H1 (cell line): ENCODE results near the gene SLC17A8. TPM values are rescaled to one million over a fixed set of nuclear protein-coding genes. Genes with fewer than 3 reads are reported as not detected.

ENCODE experiments used
- CTCF ChIA-PET: fragments of 300-600 bp; sonication (Branson Sonifier 250); formaldehyde crosslinking; loops from one replicate; lab custom pipeline; 2021; ENCODE audit not compliant: partially characterized antibody; lab: Charles Lee
- POLR2A ChIA-PET: fragments of 300-600 bp; sonication (Branson Sonifier 250); formaldehyde crosslinking; loops from one replicate; lab custom pipeline; 2021; ENCODE audit warnings: inconsistent platforms; ENCODE audit not compliant: partially characterized antibody; lab: Charles Lee
- DNase-seq, 2 experiments: peaks; one replicate each; pipeline versions ENCODE4 v3.0.0 to v3.0.0-alpha.2; 2010 to 2022; ENCODE audit warnings: low spot score in 2 of 2, low read depth in 1 of 2, mixed read lengths in 1 of 2
- FAIRE-seq: peaks from 2 replicates; lab custom pipeline; 2011; peaks lifted over from hg19 to GRCh38; lab: Jason Lieb, UNC
- H2AFZ ChIP-seq: 2 replicates; pipeline ENCODE4 v1.8.1; 2012; ENCODE audit warnings: low read length, inconsistent platforms
- H2AK5ac ChIP-seq: 2 replicates; pipeline ENCODE4 v1.6.1; 2013; ENCODE audit warnings: low read depth, low read length
- H2BK120ac ChIP-seq: replicated peaks from 2 replicates; pipeline ENCODE3; 2013; ENCODE audit warnings: low read depth, low read length, inconsistent platforms
- H2BK12ac ChIP-seq: 2 replicates; pipeline ENCODE4 v1.6.1; 2013; ENCODE audit warnings: low read depth, low read length
- H2BK15ac ChIP-seq: 2 replicates; pipeline ENCODE4 v1.6.1; 2013; ENCODE audit warnings: low read length
- H2BK20ac ChIP-seq: 2 replicates; pipeline ENCODE4 v1.6.1; 2013; ENCODE audit warnings: low read length
- H2BK5ac ChIP-seq: 2 replicates; pipeline ENCODE4 v1.6.1; 2013; ENCODE audit warnings: low read depth, low read length
- H3K14ac ChIP-seq: 2 replicates; pipeline ENCODE4 v1.6.1; 2013; ENCODE audit warnings: inconsistent platforms; ENCODE audit not compliant: insufficient read length
- H3K18ac ChIP-seq: 2 replicates; pipeline ENCODE4 v1.6.1; 2013; ENCODE audit warnings: low read length; ENCODE audit errors: extremely low read depth
- H3K23ac ChIP-seq: 2 replicates; pipeline ENCODE4 v1.6.1; 2013; ENCODE audit warnings: inconsistent platforms; ENCODE audit not compliant: insufficient read length
- H3K23me2 ChIP-seq: 2 replicates; pipeline ENCODE4 v1.6.1; 2013; ENCODE audit warnings: low read depth, low read length
- H3K27ac ChIP-seq: 2 replicates; pipeline ENCODE4 v1.6.1; 2011; ENCODE audit warnings: low read depth, low read length, inconsistent platforms
- H3K27me3 ChIP-seq, 4 experiments: replicated peaks in 1 of 4; 1 replicate in 1 of 4; 2 replicates in 3 of 4; pipeline versions ENCODE4 v1.6.1 to v1.8.1; 2011 to 2013; ENCODE audit warnings: low read length in 3 of 4, mild to moderate bottlenecking in 3 of 4, inconsistent platforms in 2 of 4, mixed read lengths in 2 of 4, moderate library complexity in 1 of 4; ENCODE audit not compliant: control insufficient read depth in 3 of 4, insufficient read depth in 3 of 4; ENCODE audit errors: extremely low read depth in 1 of 4
- H3K36me3 ChIP-seq, 4 experiments: 2 replicates each; pipeline versions ENCODE4 v1.6.1 to v1.8.1; 2011 to 2013; ENCODE audit warnings: mild to moderate bottlenecking in 4 of 4, low read length in 3 of 4, moderate library complexity in 2 of 4, control low read depth in 1 of 4, inconsistent platforms in 1 of 4; ENCODE audit not compliant: insufficient read depth in 4 of 4, control insufficient read depth in 2 of 4
- H3K4ac ChIP-seq: replicated peaks from 2 replicates; pipeline ENCODE3; 2013; ENCODE audit warnings: low read length, low read depth, mixed read lengths, inconsistent platforms; ENCODE audit not compliant: insufficient read length
- H3K4me1 ChIP-seq, 4 experiments: replicated peaks in 1 of 4; 1 replicate in 1 of 4; 2 replicates in 3 of 4; pipeline versions ENCODE4 v1.6.1 to v1.8.1; 2011 to 2013; ENCODE audit warnings: low read length in 3 of 4, inconsistent platforms in 2 of 4, mixed read lengths in 1 of 4; ENCODE audit not compliant: insufficient read depth in 4 of 4, control insufficient read depth in 3 of 4
- H3K4me2 ChIP-seq, 2 experiments: 2 replicates each; pipeline versions ENCODE4 v1.6.1 to v1.8.1; 2011 to 2013; ENCODE audit warnings: low read depth in 2 of 2, low read length in 2 of 2, control low read depth in 1 of 2, inconsistent platforms in 1 of 2, mild to moderate bottlenecking in 1 of 2; ENCODE audit not compliant: insufficient read depth in 1 of 2
- H3K4me3 ChIP-seq, 4 experiments: fragments of 200-600, 300-600 bp in 1 of 4; sonication (generic), shearing (Covaris generic), sonication (Bioruptor Twin) in 1 of 4; 2 replicates each; pipeline versions ENCODE4 v1.5.1 to v1.8.1; 2011 to 2016; ENCODE audit warnings: low read length in 4 of 4, low read depth in 3 of 4, control low read depth in 2 of 4, inconsistent platforms in 2 of 4, mild to moderate bottlenecking in 2 of 4, mixed read lengths in 1 of 4, moderate library complexity in 1 of 4; ENCODE audit not compliant: insufficient read depth in 2 of 4; ENCODE audit errors: extremely low read depth in 1 of 4
- H3K56ac ChIP-seq: replicated peaks from 2 replicates; pipeline ENCODE3; 2013; ENCODE audit warnings: low read depth, mild to moderate bottlenecking, mixed read lengths, low read length, inconsistent platforms; ENCODE audit not compliant: insufficient read length
- H3K79me1 ChIP-seq: 2 replicates; pipeline ENCODE4 v1.6.1; 2013; ENCODE audit warnings: low read depth, low read length, control low read depth
- H3K79me2 ChIP-seq, 2 experiments: 2 replicates each; pipeline versions ENCODE4 v1.6.1 to v1.8.1; 2012 to 2013; ENCODE audit warnings: low read length in 2 of 2, mild to moderate bottlenecking in 2 of 2, inconsistent platforms in 1 of 2; ENCODE audit not compliant: insufficient read depth in 2 of 2, control insufficient read depth in 1 of 2
- H3K9ac ChIP-seq, 4 experiments: replicated peaks in 1 of 4; 1 replicate in 1 of 4; 2 replicates in 3 of 4; pipeline versions ENCODE4 v1.6.1 to v1.8.1; 2011 to 2013; ENCODE audit warnings: low read depth in 3 of 4, low read length in 3 of 4, control low read depth in 2 of 4, mild to moderate bottlenecking in 2 of 4, moderate library complexity in 2 of 4, inconsistent platforms in 1 of 4; ENCODE audit errors: extremely low read depth in 1 of 4
- H3K9me3 ChIP-seq, 2 experiments: 2 replicates each; pipeline versions ENCODE4 v1.6.1 to v1.8.1; 2012 to 2013; ENCODE audit warnings: mild to moderate bottlenecking in 2 of 2, moderate library complexity in 2 of 2, control low read depth in 1 of 2, inconsistent platforms in 1 of 2, low read depth in 1 of 2, low read length in 1 of 2, mixed read lengths in 1 of 2; ENCODE audit not compliant: insufficient read depth in 2 of 2
- H4K20me1 ChIP-seq, 2 experiments: replicated peaks in 1 of 2; 2 replicates each; pipeline versions ENCODE3 to v1.8.1; 2011 to 2013; ENCODE audit warnings: inconsistent platforms in 2 of 2, low read length in 2 of 2, mild to moderate bottlenecking in 1 of 2; ENCODE audit not compliant: insufficient read depth in 2 of 2, control insufficient read depth in 1 of 2
- H4K5ac ChIP-seq: 2 replicates; pipeline ENCODE4 v1.6.1; 2013; ENCODE audit warnings: low read length, low read depth, mixed read lengths, inconsistent platforms; ENCODE audit not compliant: insufficient read length
- H4K8ac ChIP-seq: 2 replicates; pipeline ENCODE4 v1.8.0; 2013; ENCODE audit warnings: mild to moderate bottlenecking, moderate library complexity, low read length, inconsistent platforms; ENCODE audit not compliant: insufficient read depth; ENCODE audit errors: extremely low read depth
- H4K91ac ChIP-seq: replicated peaks from 2 replicates; pipeline ENCODE3; 2013; ENCODE audit warnings: low read length, mixed read lengths, inconsistent platforms; ENCODE audit not compliant: insufficient read length
- CBX5 ChIP-seq: fragments of 300-800, 300-1000 bp; sonication (generic); IDR thresholded peaks from 2 replicates; pipeline ENCODE4 v1.7.1; 2016; ENCODE audit warnings: antibody characterized with exemption, low read length, low read depth
- EZH2 ChIP-seq: fragments of 200-600 bp; sonication (generic); IDR thresholded peaks from 2 replicates; pipeline ENCODE4 v1.7.1; 2012; ENCODE audit warnings: low read depth, mild to moderate bottlenecking, moderate library complexity, low read length, inconsistent platforms; ENCODE audit not compliant: severe bottlenecking
- HDAC2 ChIP-seq, 2 experiments: fragments of 300-600 bp in 1 of 2; sonication (generic) in 1 of 2; IDR thresholded peaks; 2 replicates each; pipeline ENCODE4 v1.6.1; 2011 to 2012; ENCODE audit warnings: low read depth in 2 of 2, low read length in 2 of 2, mild to moderate bottlenecking in 2 of 2, moderate library complexity in 2 of 2, borderline replicate concordance in 1 of 2, inconsistent platforms in 1 of 2
- KDM5A ChIP-seq: fragments of 200-600 bp; IDR thresholded peaks from 2 replicates; pipeline ENCODE4 v1.7.1; 2012; ENCODE audit warnings: mild to moderate bottlenecking, low read length, inconsistent platforms, mixed read lengths
- MAFK ChIP-seq: IDR thresholded peaks from 2 replicates; pipeline ENCODE4 v1.6.1; 2012; ENCODE audit warnings: low read depth, mild to moderate bottlenecking, improper control_type of control experiment, low read length
- PHF8 ChIP-seq: fragments of 200-600 bp; sonication (generic); conservative IDR thresholded peaks from 2 replicates; pipeline ENCODE4 v1.7.1; 2012; ENCODE audit warnings: low read depth, mild to moderate bottlenecking, inconsistent platforms, low read length, moderate library complexity
- POLR2A ChIP-seq, 2 experiments: IDR thresholded peaks; 1 replicate in 1 of 2; 2 replicates in 1 of 2; pipeline ENCODE4 v1.6.1; 2011; ENCODE audit warnings: low read depth in 2 of 2, low read length in 2 of 2, mild to moderate bottlenecking in 2 of 2; ENCODE audit errors: control extremely low read depth in 1 of 2
- POLR2AphosphoS5 ChIP-seq: IDR thresholded peaks from 2 replicates; pipeline ENCODE4 v1.6.1; 2011; ENCODE audit warnings: low read depth, low read length
- SAP30 ChIP-seq: fragments of 300-600 bp; sonication (generic); IDR thresholded peaks from 2 replicates; pipeline ENCODE4 v1.7.1; 2012; ENCODE audit warnings: low read length, moderate library complexity, mild to moderate bottlenecking, inconsistent platforms; ENCODE audit not compliant: insufficient read depth, insufficient replicate concordance
- SP2 ChIP-seq: IDR thresholded peaks from 2 replicates; pipeline ENCODE4 v1.6.1; 2012; ENCODE audit warnings: mild to moderate bottlenecking, low read length, inconsistent platforms
- SRF ChIP-seq: IDR thresholded peaks from 2 replicates; pipeline ENCODE4 v1.6.1; 2011; ENCODE audit warnings: mild to moderate bottlenecking, low read depth, low read length, moderate library complexity
- WGBS, 2 experiments: shearing (Covaris generic) in 1 of 2; methylation state at CpG; one replicate each; pipeline versions ENCODE4 v1.1.6 to v1.1.7; 2013 to 2015; ENCODE audit warnings: low lambda C conversion rate in 2 of 2, mixed read lengths in 2 of 2, inconsistent platforms in 1 of 2, low coverage in 1 of 2, missing lambda C conversion rate in 1 of 2; ENCODE audit not compliant: insufficient replicate concordance in 2 of 2, insufficient coverage in 1 of 2, insufficient read length in 1 of 2; ENCODE audit errors: extremely low coverage in 1 of 2, missing lambda C conversion rate in 1 of 2; 5-methylcytosine and 5-hydroxymethylcytosine counted together
- polyA plus RNA-seq, 7 experiments: library from polyadenylated mRNA; depleted of rRNA in 3 of 7; stranded (reverse) in 5 of 7; unstranded in 2 of 7; fragments of >200 nt in 5 of 7; fragments of 200-250 nt in 2 of 7; gene quantifications; 1 replicate in 5 of 7; 2 replicates in 1 of 7; 4 replicates in 1 of 7; pipeline versions ENCODE4 v1.2.1 to v1.2.3, GENCODE V29; 2011 to 2013; ENCODE audit warnings: missing spikeins in 2 of 7, mixed read lengths in 2 of 7
- total RNA-seq: library from RNA; stranded (reverse); fragmentation: NEBNext Ultra II Directional; extraction: Animal tissue kit (Norgen Biotek cat#: 25700); gene quantifications from 2 replicates; pipeline ENCODE4 v1.2.1, GENCODE V29; 2021
- TF ChIP-seq, protein P1 (sequence below), 3 experiments: IDR thresholded peaks; 1 replicate in 2 of 3; 2 replicates in 1 of 3; pipeline versions ENCODE4 v1.5.1 to v1.6.1; 2011; ENCODE audit warnings: low read length in 3 of 3, mild to moderate bottlenecking in 3 of 3, inconsistent platforms in 2 of 3, low read depth in 1 of 3, moderate library complexity in 1 of 3; ENCODE audit not compliant: insufficient read depth in 1 of 3; ENCODE audit errors: control extremely low read depth in 1 of 3

The SLC17A8 gene
- total and polyA plus RNA-seq, 2 of the 8 experiments (the other 6 are each of a cell fraction or from before 2014, with no cell fraction given), result 0.14 to 0.30 TPM

DNA sequence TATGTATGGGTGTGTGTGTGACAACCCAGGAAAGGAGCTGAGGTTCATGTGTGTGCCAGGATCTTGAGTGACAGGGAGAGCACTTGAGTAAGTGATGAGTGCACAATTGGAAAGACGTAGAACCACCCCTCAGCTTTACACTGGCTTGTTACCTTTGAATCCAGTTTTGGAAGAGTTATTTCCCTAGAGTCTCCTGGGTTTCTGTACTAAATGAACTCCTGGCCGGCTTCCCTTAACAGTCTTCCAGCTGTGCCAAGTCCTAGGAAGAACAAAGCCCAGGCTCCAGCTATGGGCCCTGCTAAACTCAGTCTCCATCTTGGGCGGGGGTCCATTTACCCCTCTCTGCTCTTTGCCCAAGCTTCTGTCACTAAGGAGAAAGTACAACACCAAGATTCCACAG lies 97.1 kb downstream of the SLC17A8 start:
- no peak overlapping the region for H2BK15ac ChIP-seq
- no peak overlapping the region for H4K8ac ChIP-seq
- H3K79me1 ChIP-seq, result no peaks in the 10 kb centered on the region
- no peaks in the 10 kb centered on the region for H3K4me1 ChIP-seq
- H2BK5ac ChIP-seq, result no peak overlapping the region
- no peak overlapping the region for H3K4me2 ChIP-seq
- H2AFZ ChIP-seq, result no peak overlapping the region; the same call in 1 of the 2 replicates
- ChIA-PET POLR2A (no interaction called here), CTCF (interaction anchor here (0.9 kb wide), 1 partner anchor 64 kb away, joined by 3 read pairs; no protein-coding TSS in a partner anchor)
- no peak overlapping the region for H3K56ac ChIP-seq
- no peak overlapping the region for H2BK12ac ChIP-seq
- no peak overlapping the region for H3K9ac ChIP-seq
- no peaks in the 10 kb centered on the region for H3K23me2 ChIP-seq
- DNase-seq (no peak), FAIRE-seq (no peak)
- H2BK20ac ChIP-seq, result no peak overlapping the region
- no peak overlapping the region for H2BK120ac ChIP-seq
- H4K5ac ChIP-seq, result no peak overlapping the region
- H4K20me1 ChIP-seq, result no peaks in the 10 kb centered on the region
- no peaks in the 10 kb centered on the region for H3K27me3 ChIP-seq
- no peak overlapping the region for H3K27ac ChIP-seq
- no peaks in the 10 kb centered on the region for H3K79me2 ChIP-seq
- H4K91ac ChIP-seq, result no peak overlapping the region
- H3K14ac ChIP-seq, result no peak overlapping the region
- H2AK5ac ChIP-seq, result no peak overlapping the region
- no peak overlapping the region for H3K23ac ChIP-seq
- no peak overlapping the region for H3K4ac ChIP-seq
- no peaks in the 10 kb centered on the region for H3K36me3 ChIP-seq
- no peak overlapping the region for H3K4me3 ChIP-seq
- 98% methylated on average over 3 of the region's 3 CpGs; no CpG with 5 or more reads in 1 of the 2 experiments for WGBS, 2 experiments
- no peak overlapping the region for H3K18ac ChIP-seq
- no peaks in the 10 kb centered on the region for H3K9me3 ChIP-seq
- TF ChIP-seq PHF8, result no peak
- no peak for TF ChIP-seq SRF
- TF ChIP-seq MAFK, result no peak
- no peak for TF ChIP-seq SAP30
- TF ChIP-seq KDM5A, result no peak
- no peak for TF ChIP-seq CBX5
- no peak for TF ChIP-seq EZH2
- no peak for TF ChIP-seq HDAC2 (IDR thresholded peaks at IDR 0.05; ENCODE audit: borderline replicate concordance in 1 of 2, low read depth in 2 of 2, low read length in 2 of 2)
- no peak for TF ChIP-seq SP2
- TF ChIP-seq, protein P1, sequence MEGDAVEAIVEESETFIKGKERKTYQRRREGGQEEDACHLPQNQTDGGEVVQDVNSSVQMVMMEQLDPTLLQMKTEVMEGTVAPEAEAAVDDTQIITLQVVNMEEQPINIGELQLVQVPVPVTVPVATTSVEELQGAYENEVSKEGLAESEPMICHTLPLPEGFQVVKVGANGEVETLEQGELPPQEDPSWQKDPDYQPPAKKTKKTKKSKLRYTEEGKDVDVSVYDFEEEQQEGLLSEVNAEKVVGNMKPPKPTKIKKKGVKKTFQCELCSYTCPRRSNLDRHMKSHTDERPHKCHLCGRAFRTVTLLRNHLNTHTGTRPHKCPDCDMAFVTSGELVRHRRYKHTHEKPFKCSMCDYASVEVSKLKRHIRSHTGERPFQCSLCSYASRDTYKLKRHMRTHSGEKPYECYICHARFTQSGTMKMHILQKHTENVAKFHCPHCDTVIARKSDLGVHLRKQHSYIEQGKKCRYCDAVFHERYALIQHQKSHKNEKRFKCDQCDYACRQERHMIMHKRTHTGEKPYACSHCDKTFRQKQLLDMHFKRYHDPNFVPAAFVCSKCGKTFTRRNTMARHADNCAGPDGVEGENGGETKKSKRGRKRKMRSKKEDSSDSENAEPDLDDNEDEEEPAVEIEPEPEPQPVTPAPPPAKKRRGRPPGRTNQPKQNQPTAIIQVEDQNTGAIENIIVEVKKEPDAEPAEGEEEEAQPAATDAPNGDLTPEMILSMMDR (IDR thresholded peaks at IDR 0.05; ENCODE audit: control extremely low read depth in 1 of 3, insufficient read depth in 1 of 3, low read depth in 1 of 3, low read length in 3 of 3), result no peak
- no peak for TF ChIP-seq POLR2A (IDR thresholded peaks at IDR 0.05; ENCODE audit: control extremely low read depth in 1 of 2, low read depth in 2 of 2, low read length in 2 of 2)
- TF ChIP-seq POLR2AphosphoS5, result no peak
